Liver (tissue), 9 donors: ENCODE data around the gene SMCO1. TPM values are rescaled to one million over a fixed set of nuclear protein-coding genes. Genes with fewer than 3 reads are reported as not detected.

Experiments used
- DNase-seq: peaks from one replicate; pipeline ENCODE4 v3.0.0-alpha.2; 2017; ENCODE audit warnings: low spot score
- H3K27ac ChIP-seq, 2 donors: one replicate each; pipeline ENCODE4 v1.7.0; 2013; ENCODE audit warnings: inconsistent platforms in 2 of 2, low read length in 2 of 2, control low read depth in 1 of 2, low read depth in 1 of 2, mild to moderate bottlenecking in 1 of 2
- H3K27me3 ChIP-seq, 4 donors: one replicate each; pipeline versions ENCODE4 v1.6.1 to v1.7.0; 2013; ENCODE audit warnings: low read length in 3 of 4, inconsistent platforms in 1 of 4, mild to moderate bottlenecking in 1 of 4, moderate library complexity in 1 of 4; ENCODE audit not compliant: control insufficient read depth in 4 of 4, insufficient read depth in 4 of 4
- H3K36me3 ChIP-seq, 4 donors: one replicate each; pipeline versions ENCODE4 v1.6.1 to v1.7.0; 2013; ENCODE audit warnings: low read length in 3 of 4, mild to moderate bottlenecking in 3 of 4, low read depth in 1 of 4, moderate library complexity in 1 of 4; ENCODE audit not compliant: control insufficient read depth in 4 of 4, insufficient read depth in 3 of 4
- H3K4me1 ChIP-seq, 4 donors: one replicate each; pipeline versions ENCODE4 v1.6.1 to v1.7.0; 2013; ENCODE audit warnings: low read length in 3 of 4, mild to moderate bottlenecking in 3 of 4, moderate library complexity in 1 of 4; ENCODE audit not compliant: control insufficient read depth in 4 of 4, insufficient read depth in 4 of 4
- H3K4me3 ChIP-seq, 3 donors: one replicate each; pipeline versions ENCODE4 v1.6.1 to v1.7.0; 2013; ENCODE audit warnings: low read length in 3 of 3, control low read depth in 1 of 3, low read depth in 1 of 3, mild to moderate bottlenecking in 1 of 3
- H3K9ac ChIP-seq, 2 donors: one replicate each; pipeline ENCODE4 v1.7.0; 2013; ENCODE audit warnings: low read length in 2 of 2, mild to moderate bottlenecking in 2 of 2, moderate library complexity in 2 of 2, control low read depth in 1 of 2, low read depth in 1 of 2
- H3K9me3 ChIP-seq, 4 donors: one replicate each; pipeline versions ENCODE4 v1.6.1 to v1.7.0; 2013; ENCODE audit warnings: low read length in 3 of 4; ENCODE audit not compliant: control insufficient read depth in 4 of 4
- ATF3 ChIP-seq: IDR thresholded peaks from 2 replicates; pipeline ENCODE4 v1.6.1; 2016; ENCODE audit warnings: antibody characterized with exemption
- EGR1 ChIP-seq, 2 donors: IDR thresholded peaks; 2 replicates each; pipeline ENCODE4 v1.6.1; 2016 to 2018; ENCODE audit warnings: antibody characterized with exemption in 2 of 2, low read depth in 2 of 2
- FOXA1 ChIP-seq: IDR thresholded peaks from 2 replicates; pipeline ENCODE4 v1.6.1; 2016; ENCODE audit warnings: antibody characterized with exemption
- FOXA2 ChIP-seq: IDR thresholded peaks from 2 replicates; pipeline ENCODE4 v1.6.1; 2016; ENCODE audit warnings: antibody characterized with exemption
- GABPA ChIP-seq, 2 donors: IDR thresholded peaks in 1 of 2; conservative IDR thresholded peaks in 1 of 2; 2 replicates each; pipeline ENCODE4 v1.6.1; 2016; ENCODE audit warnings: antibody characterized with exemption in 2 of 2, mild to moderate bottlenecking in 1 of 2, moderate library complexity in 1 of 2
- HNF4A ChIP-seq, 2 donors: conservative IDR thresholded peaks; 2 replicates each; pipeline ENCODE4 v1.6.1; 2016; ENCODE audit warnings: antibody characterized with exemption in 2 of 2, mild to moderate bottlenecking in 2 of 2
- HNF4G ChIP-seq: IDR thresholded peaks from 2 replicates; pipeline ENCODE4 v1.6.1; 2016; ENCODE audit warnings: antibody characterized with exemption
- JUND ChIP-seq, 2 donors: IDR thresholded peaks; 2 replicates each; pipeline ENCODE4 v1.6.1; 2016; ENCODE audit warnings: antibody characterized with exemption in 2 of 2
- MAX ChIP-seq: IDR thresholded peaks from 2 replicates; pipeline ENCODE4 v1.6.1; 2016; ENCODE audit warnings: antibody characterized with exemption
- NR2F2 ChIP-seq: IDR thresholded peaks from 2 replicates; pipeline ENCODE4 v1.6.1; 2016; ENCODE audit warnings: antibody characterized with exemption
- RAD21 ChIP-seq, 2 donors: IDR thresholded peaks; 2 replicates each; pipeline ENCODE4 v1.6.1; 2016; ENCODE audit warnings: antibody characterized with exemption in 2 of 2, mild to moderate bottlenecking in 2 of 2
- REST ChIP-seq: IDR thresholded peaks from 2 replicates; pipeline ENCODE4 v1.6.1; 2016; ENCODE audit warnings: antibody characterized with exemption, mild to moderate bottlenecking
- RXRA ChIP-seq, 2 donors: IDR thresholded peaks; 2 replicates each; pipeline ENCODE4 v1.6.1; 2017 to 2018; ENCODE audit warnings: antibody characterized with exemption in 2 of 2, mild to moderate bottlenecking in 1 of 2
- SP1 ChIP-seq: IDR thresholded peaks from 2 replicates; pipeline ENCODE4 v1.6.1; 2018; ENCODE audit warnings: antibody characterized with exemption, mild to moderate bottlenecking
- TAF1 ChIP-seq: conservative IDR thresholded peaks from 2 replicates; pipeline ENCODE4 v1.6.1; 2016; ENCODE audit warnings: antibody characterized with exemption, mild to moderate bottlenecking
- YY1 ChIP-seq: IDR thresholded peaks from 2 replicates; pipeline ENCODE4 v1.6.1; 2016; ENCODE audit warnings: antibody characterized with exemption, mild to moderate bottlenecking
- ZBTB33 ChIP-seq: IDR thresholded peaks from 2 replicates; pipeline ENCODE4 v1.6.1; 2016; ENCODE audit warnings: antibody characterized with exemption
- WGBS: extraction: QIAGEN DNeasy Blood & Tissue Kit; methylation state at CpG from one replicate; pipeline ENCODE4 v1.1.7; 2013; 5-methylcytosine and 5-hydroxymethylcytosine counted together
- polyA plus RNA-seq, 2 donors: library from polyadenylated mRNA; stranded (reverse) in 1 of 2; unstranded in 1 of 2; fragments of 200-250 nt in 1 of 2; fragments of >200 nt in 1 of 2; fragmentation: Nextera tagmentation in 1 of 2; extraction: Ambion mirVana in 1 of 2; gene quantifications; one replicate each; pipeline versions ENCODE4 v1.2.1 to v1.2.3, GENCODE V29; 2013 to 2015
- total RNA-seq, 2 donors: library from RNA; depleted of rRNA; stranded (reverse); fragments of >200 nt; gene quantifications; one replicate each; pipeline ENCODE4 v1.2.3, GENCODE V29; 2014
- donor health status: healthy.
- donor health status: healthy.
- donor health status: healthy.
- donor health status: healthy.
- donor health status: healthy.

The SMCO1 gene
- total and polyA plus RNA-seq, 4 donors, result 0.05 TPM; not detected in 3

- Histone ChIP-seq H3K9ac (peak overlapping the region; percentile 90 to 93), H3K4me3 (peak overlapping the region; percentile 78 to 91 (median 83)), H3K27me3 (no peaks in the 10 kb centered on the region), H3K9me3 (peaks cover 2 to 9% (median 7%) of the 10 kb centered on the region in 4 donors), H3K36me3 (no peaks in the 10 kb centered on the region), H3K27ac (peak overlapping the region; percentile 94), H3K4me1 (peaks cover 4 to 19% (median 13%) of the 10 kb centered on the region in 4 donors)
- peak; percentile 55 for DNase-seq
- TF ChIP-seq JUND (IDR thresholded peaks at IDR 0.05) (peak in 1 of 2 donors; percentile 36), ZBTB33 (no peak), HNF4A (conservative IDR thresholded peaks at IDR 0.05) (no peak), NR2F2 (no peak), FOXA2 (no peak), MAX (peak; percentile 22), ATF3 (no peak), EGR1 (IDR thresholded peaks at IDR 0.05; ENCODE audit: low read depth in 2 of 2) (no peak), RXRA (IDR thresholded peaks at IDR 0.05) (no peak), YY1 (peak; percentile 61)
- WGBS, result under 1% methylated on average over 27 of the region's 27 CpGs
Measured at GRCh38 chr3:196502775-196503195, 12.4 kb downstream of the SMCO1 start.

GRCh38 chr3:196501316-196502044 is 13.7 kb downstream of the SMCO1 start:
- Histone ChIP-seq H3K36me3 (no peaks in the 10 kb centered on the region), H3K9ac (peak overlapping the region; percentile 79 to 90), H3K4me3 (peak overlapping the region; percentile 78 to 91 (median 83)), H3K27me3 (no peaks in the 10 kb centered on the region), H3K27ac (peak overlapping the region; percentile 94), H3K9me3 (peaks cover 0 to 4% (median 2%) of the 10 kb centered on the region in 4 donors), H3K4me1 (peaks cover 4 to 19% (median 13%) of the 10 kb centered on the region in 4 donors)
- 9% methylated on average over 14 of the region's 14 CpGs for WGBS
- no peak for DNase-seq
- TF ChIP-seq REST, result no peak
- no peak for TF ChIP-seq FOXA1
- no peak for TF ChIP-seq HNF4A (conservative IDR thresholded peaks at IDR 0.05)
- no peak for TF ChIP-seq EGR1 (IDR thresholded peaks at IDR 0.05; ENCODE audit: low read depth in 2 of 2)
- no peak for TF ChIP-seq RAD21 (IDR thresholded peaks at IDR 0.05)
- no peak for TF ChIP-seq ZBTB33
- TF ChIP-seq SP1, result no peak
- TF ChIP-seq MAX, result no peak
- TF ChIP-seq HNF4G, result no peak
- TF ChIP-seq YY1, result no peak
- TF ChIP-seq GABPA (IDR thresholded peaks at IDR 0.05 in 1 of 2, conservative IDR thresholded peaks at IDR 0.05 in 1 of 2), result no peak
- no peak for TF ChIP-seq NR2F2
- TF ChIP-seq TAF1, result no peak
